Endometrial microvascular endothelial cells (primary cell): ENCODE results near the gene C10orf71. TPM values are rescaled to one million over a fixed set of nuclear protein-coding genes. Genes with fewer than 3 reads are reported as not detected.

Experiments used
- in situ Hi-C: cut with HindIII; loops from 2 replicates; pipeline ENCODE4 v1.10.0; 2017; ENCODE audit warnings: low sequenced_read_pairs, low pct_unique_long_range_greater_than_20kb; ENCODE audit errors: inconsistent ontology term
- total RNA-seq: library from RNA; depleted of rRNA; stranded (reverse); fragments of >200 nt; gene quantifications from one replicate; pipeline ENCODE4 v1.2.3, GENCODE V29; 2015; ENCODE audit errors: inconsistent ontology term

The C10orf71 gene
- total RNA-seq, 1 donor from 2014 or later, result not detected

- in situ Hi-C loops, result no loop called here
Observed at GRCh38 chr10:49325916-49326783, 27.2 kb downstream of the C10orf71 start.

- in situ Hi-C loops, result no loop called here
Observed at GRCh38 chr10:49327036-49327813, 28.3 kb downstream of the C10orf71 start.

- in situ Hi-C loops, result no loop called here
Observed at GRCh38 chr10:49328401-49329145, 29.6 kb downstream of the C10orf71 start.

- in situ Hi-C loops, result no loop called here
Observed at GRCh38 chr10:49329146-49329505, 30.2 kb downstream of the C10orf71 start.

- in situ Hi-C loops, result no loop called here
Observed at GRCh38 chr10:49330127-49330665, 31.2 kb downstream of the C10orf71 start.

GRCh38 chr10:49331431-49331830, 32.5 kb downstream of the C10orf71 start:
- in situ Hi-C loops, result no loop called here

- in situ Hi-C loops, result no loop called here
Observed at GRCh38 chr10:49332333-49332732, 33.4 kb downstream of the C10orf71 start.

GRCh38 chr10:49332768-49333167, 33.8 kb downstream of the C10orf71 start:
- in situ Hi-C loops, result no loop called here

- in situ Hi-C loops, result no loop called here
Observed at GRCh38 chr10:49333192-49333591, 34.2 kb downstream of the C10orf71 start.

GRCh38 chr10:49334964-49335363, 36.0 kb downstream of the C10orf71 start:
- in situ Hi-C loops, result no loop called here

- in situ Hi-C loops, result no loop called here
Observed at GRCh38 chr10:49335364-49335972, 36.5 kb downstream of the C10orf71 start.

- in situ Hi-C loops, result no loop called here
Observed at GRCh38 chr10:49338604-49339003, 39.6 kb downstream of the C10orf71 start.

- in situ Hi-C loops, result no loop called here
Observed at GRCh38 chr10:49344840-49345239, 45.9 kb downstream of the C10orf71 start.

GRCh38 chr10:49347342-49347741, 48.4 kb downstream of the C10orf71 start:
- in situ Hi-C loops, result no loop called here

GRCh38 chr10:49347827-49348226, 48.9 kb downstream of the C10orf71 start:
- in situ Hi-C loops, result no loop called here

- in situ Hi-C loops, result no loop called here
Observed at GRCh38 chr10:49348593-49348992, 49.6 kb downstream of the C10orf71 start.

GRCh38 chr10:49349390-49349789, 50.4 kb downstream of the C10orf71 start:
- in situ Hi-C loops, result no loop called here

- in situ Hi-C loops, result no loop called here
Observed at GRCh38 chr10:49350138-49350537, 51.2 kb downstream of the C10orf71 start.
